Omental fat pad (tissue), 4 donors: Measurements from ENCODE around the gene EIPR1. TPM values are rescaled to one million over a fixed set of nuclear protein-coding genes. Genes with fewer than 3 reads are reported as not detected.

ENCODE experiments used
- ATAC-seq: fragments of 150-250 bp; one replicate; pipeline ENCODE4 v1.9.1; 2016; ENCODE audit warnings: mild to moderate bottlenecking, moderate library complexity; ENCODE audit not compliant: low FRiP score
- DNase-seq: peaks from one replicate; pipeline ENCODE4 v3.0.0-alpha.2; 2019; ENCODE audit warnings: low spot score
- total RNA-seq, 4 donors: library from RNA; depleted of rRNA; stranded (reverse); fragments of >200 nt; gene quantifications; one replicate each; pipeline ENCODE4 v1.1.0, GENCODE V29; 2016
- TF ChIP-seq, protein P1 (sequence below), 3 donors: fragments of 450-650 bp; IDR thresholded peaks; one replicate each; pipeline ENCODE4 v1.5.1; 2016 to 2017; ENCODE audit warnings: antibody characterized with exemption in 3 of 3, mild to moderate bottlenecking in 3 of 3, moderate library complexity in 2 of 3

The EIPR1 gene
- total RNA-seq, 4 donors from 2014 or later: 18.5 to 29.8 (median 21.5) TPM

DNA sequence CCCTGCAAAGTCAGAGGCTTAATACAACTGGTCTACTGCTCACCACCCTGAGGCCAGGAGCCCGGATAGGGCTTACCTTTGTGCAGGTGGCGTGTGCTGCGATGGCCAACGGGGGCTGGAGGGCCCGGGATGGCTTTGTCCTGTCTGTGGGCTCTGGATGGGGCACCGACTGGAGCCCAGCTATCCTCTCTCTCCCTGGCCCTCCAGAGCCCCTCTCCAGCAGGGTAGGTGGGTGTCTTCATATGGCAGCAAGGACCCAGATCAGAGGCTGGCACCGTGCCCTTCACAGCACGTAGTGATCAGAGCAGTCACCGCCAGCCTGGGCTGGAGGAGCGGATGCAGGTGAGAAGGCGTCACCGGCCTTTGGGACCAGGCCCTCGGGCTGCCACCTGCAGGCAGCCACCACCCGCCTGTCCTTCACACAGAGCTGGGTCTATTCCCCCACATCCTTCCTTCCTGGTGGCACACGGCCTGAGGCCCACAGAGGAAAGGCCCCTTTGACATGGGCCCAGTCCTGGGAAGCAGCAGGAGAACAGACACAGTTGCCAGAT, 232.1 kb downstream of the EIPR1 start:
- ATAC-seq (no peak), DNase-seq (no peak)
- TF ChIP-seq, protein P1, sequence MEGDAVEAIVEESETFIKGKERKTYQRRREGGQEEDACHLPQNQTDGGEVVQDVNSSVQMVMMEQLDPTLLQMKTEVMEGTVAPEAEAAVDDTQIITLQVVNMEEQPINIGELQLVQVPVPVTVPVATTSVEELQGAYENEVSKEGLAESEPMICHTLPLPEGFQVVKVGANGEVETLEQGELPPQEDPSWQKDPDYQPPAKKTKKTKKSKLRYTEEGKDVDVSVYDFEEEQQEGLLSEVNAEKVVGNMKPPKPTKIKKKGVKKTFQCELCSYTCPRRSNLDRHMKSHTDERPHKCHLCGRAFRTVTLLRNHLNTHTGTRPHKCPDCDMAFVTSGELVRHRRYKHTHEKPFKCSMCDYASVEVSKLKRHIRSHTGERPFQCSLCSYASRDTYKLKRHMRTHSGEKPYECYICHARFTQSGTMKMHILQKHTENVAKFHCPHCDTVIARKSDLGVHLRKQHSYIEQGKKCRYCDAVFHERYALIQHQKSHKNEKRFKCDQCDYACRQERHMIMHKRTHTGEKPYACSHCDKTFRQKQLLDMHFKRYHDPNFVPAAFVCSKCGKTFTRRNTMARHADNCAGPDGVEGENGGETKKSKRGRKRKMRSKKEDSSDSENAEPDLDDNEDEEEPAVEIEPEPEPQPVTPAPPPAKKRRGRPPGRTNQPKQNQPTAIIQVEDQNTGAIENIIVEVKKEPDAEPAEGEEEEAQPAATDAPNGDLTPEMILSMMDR (IDR thresholded peaks at IDR 0.05): no peak

DNA sequence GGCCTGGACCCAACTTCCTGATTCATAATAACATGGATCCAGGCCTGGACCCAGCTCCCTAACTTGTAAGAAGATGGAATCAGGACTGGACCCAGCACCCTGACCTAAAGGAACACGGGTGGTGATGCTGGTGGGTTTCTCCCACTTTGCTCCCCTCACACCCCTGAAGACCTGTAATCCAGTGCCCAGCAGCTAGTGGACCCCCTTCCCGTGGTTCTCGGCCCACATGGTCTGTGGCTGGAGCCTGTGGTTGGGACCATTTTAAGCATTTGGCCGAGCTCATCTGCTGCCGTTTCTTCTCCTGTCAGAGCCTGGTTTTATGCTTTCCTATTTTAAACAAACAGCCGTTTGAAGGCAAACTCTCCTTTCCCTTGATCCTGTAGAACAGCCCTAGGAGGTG, 232.8 kb downstream of the EIPR1 start:
- ATAC-seq (no peak), DNase-seq (no peak)
- TF ChIP-seq, protein P1 (IDR thresholded peaks at IDR 0.05): no peak

DNA sequence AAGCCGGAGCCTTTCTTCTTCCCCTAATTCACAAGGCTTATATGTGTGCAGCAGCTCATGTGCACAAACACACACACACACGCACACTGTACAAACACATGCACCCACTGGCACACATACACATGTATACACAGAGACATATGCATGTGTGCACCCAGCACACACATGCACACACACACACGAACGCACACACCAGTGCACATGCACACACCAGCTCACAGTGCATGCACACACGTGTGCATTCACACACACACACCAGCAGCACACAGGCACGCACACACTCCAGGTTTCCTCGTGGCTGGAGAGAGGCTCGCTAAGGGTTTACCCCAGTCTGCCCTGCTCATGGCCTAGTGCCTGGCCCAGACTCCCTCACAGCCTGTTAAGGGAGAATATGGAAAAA, 234.0 kb downstream of the EIPR1 start:
- TF ChIP-seq, protein P1 (IDR thresholded peaks at IDR 0.05): no peak
- DNase-seq (no peak), ATAC-seq (no peak)

DNA sequence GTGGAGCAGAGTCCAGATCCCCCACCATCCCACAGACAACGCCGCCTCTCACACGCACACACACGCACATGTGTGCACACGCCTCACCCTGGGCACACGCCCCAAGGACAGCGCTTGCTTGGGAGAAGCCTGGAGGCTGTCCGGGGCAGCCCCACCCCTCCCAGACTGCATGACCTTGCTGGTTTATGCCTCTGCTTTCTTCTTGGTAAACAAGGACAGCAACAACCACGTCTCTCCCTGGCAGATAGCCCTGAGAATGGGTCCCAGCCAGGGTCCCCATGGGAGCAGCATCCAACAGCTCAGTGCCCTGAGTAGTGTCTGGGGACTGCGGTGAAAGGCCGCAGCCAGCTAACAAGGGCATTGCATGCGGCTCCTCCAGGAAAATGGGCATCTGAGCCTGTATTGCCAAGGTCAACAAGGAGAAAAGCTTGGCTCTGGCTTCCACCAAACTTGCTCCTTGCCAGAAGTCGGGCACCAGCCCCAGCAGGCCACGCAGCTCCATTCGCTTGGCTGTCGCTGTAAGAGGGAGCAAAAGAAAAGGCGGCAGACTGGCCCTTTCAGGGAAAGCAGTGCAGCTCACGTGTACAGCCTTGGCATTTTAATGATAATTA, 234.6 kb downstream of the EIPR1 start:
- no peak for ATAC-seq
- no peak for DNase-seq
- TF ChIP-seq, protein P1 (IDR thresholded peaks at IDR 0.05): no peak

DNA sequence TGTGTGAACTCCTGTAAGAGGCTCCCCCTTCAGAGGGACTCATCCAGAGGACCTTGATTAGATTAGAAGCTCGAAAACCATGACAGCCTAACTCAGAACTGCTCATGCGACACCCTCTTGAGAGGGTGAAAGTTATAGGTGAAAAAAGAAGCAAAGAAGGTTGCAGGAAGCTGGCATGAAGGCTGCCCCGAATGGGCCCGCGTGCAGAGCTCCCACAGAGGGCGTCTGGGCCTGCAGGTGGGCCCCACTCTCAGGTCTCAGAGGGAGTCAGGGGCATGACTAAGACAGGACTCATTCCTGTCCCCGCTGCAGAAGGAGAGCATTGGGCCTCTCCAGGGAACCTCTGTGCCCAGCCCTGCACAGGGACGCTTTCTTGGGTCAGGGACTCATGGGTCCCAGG, 235.4 kb downstream of the EIPR1 start:
- ATAC-seq: no peak
- TF ChIP-seq, protein P1 (IDR thresholded peaks at IDR 0.05): no peak
- DNase-seq: no peak

DNA sequence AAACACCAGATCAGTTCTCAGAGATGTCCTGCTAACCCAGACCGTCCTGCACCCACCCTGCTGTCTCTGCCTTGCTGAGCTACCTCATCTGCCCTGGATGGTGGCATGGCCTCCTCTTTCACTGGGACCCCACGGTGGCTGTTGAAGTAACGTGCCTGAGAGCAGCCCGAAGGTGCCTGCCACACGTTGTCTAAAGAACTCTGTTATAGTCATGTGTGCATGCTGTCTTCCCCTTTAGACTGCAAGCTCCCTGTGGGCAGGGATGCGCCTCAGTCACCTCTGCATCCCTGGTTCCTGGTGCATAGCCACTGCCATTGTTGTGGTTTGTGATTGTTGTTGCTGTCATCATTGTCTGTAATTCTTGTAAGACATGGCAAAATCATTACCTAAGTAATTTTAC, 235.9 kb downstream of the EIPR1 start:
- TF ChIP-seq, protein P1 (IDR thresholded peaks at IDR 0.05): no peak
- ATAC-seq (no peak), DNase-seq (no peak)

DNA sequence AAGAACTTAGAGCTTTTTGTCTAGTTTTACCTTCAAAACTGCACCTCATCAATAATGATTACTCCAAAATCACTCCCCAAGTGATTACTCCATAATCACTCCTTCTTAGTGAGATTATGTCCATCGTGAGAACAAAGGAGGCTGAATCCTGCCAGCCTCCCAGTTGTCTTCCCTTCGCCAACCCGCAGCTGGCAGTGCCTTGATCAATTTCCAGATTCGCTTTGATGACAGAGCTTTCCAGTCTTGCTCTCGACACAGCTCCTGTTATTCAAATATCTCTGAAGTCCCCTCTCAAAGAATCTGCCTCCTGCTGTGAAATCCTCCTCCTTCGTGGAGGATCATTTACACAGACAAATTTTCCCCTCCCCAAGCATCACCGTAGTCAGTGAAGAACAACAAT, 237.7 kb downstream of the EIPR1 start:
- DNase-seq (no peak), ATAC-seq (no peak)
- TF ChIP-seq, protein P1 (IDR thresholded peaks at IDR 0.05): no peak
